Mesothelial cell of epicardium (in vitro differentiated cells): ENCODE results near the gene MYOM1. TPM values are rescaled to one million over a fixed set of nuclear protein-coding genes. Genes with fewer than 3 reads are reported as not detected.

Experiments used
- DNase-seq, 2 experiments: peaks; one replicate each; pipeline ENCODE4 v3.0.0; 2021; ENCODE audit warnings: low spot score in 2 of 2; ENCODE audit not compliant: unreplicated experiment in 2 of 2
- H3K27ac Mint-ChIP-seq: 2 replicates; pipeline ENCODE4 v1.8.0; 2021; ENCODE audit warnings: mixed read lengths
- H3K27me3 Mint-ChIP-seq: 2 replicates; pipeline ENCODE4 v1.8.0; 2021; ENCODE audit warnings: low read depth, mixed read lengths
- H3K36me3 Mint-ChIP-seq: 2 replicates; pipeline ENCODE4 v1.8.0; 2021; ENCODE audit warnings: mixed read lengths
- H3K4me1 Mint-ChIP-seq: 2 replicates; pipeline ENCODE4 v1.8.0; 2021; ENCODE audit warnings: mixed read lengths
- H3K4me3 Mint-ChIP-seq: 2 replicates; pipeline ENCODE4 v1.8.0; 2021; ENCODE audit warnings: mild to moderate bottlenecking, moderate library complexity, mixed read lengths
- H3K9me3 Mint-ChIP-seq: 2 replicates; pipeline ENCODE4 v1.8.0; 2021; ENCODE audit warnings: mixed read lengths
- CTCF ChIP-seq: fragments of 200-600 bp; sonication (generic); IDR thresholded peaks from one replicate; pipeline ENCODE4 v1.5.0; 2021; ENCODE audit warnings: antibody characterized with exemption; ENCODE audit not compliant: unreplicated experiment
- total RNA-seq: library from RNA; stranded (reverse); gene quantifications from 3 replicates; pipeline ENCODE4 v1.2.1, GENCODE V29; 2021

The MYOM1 gene
- total RNA-seq, 1 donor from 2014 or later = 2.8 TPM

- Mint-ChIP-seq H3K36me3 (peaks cover 10% of the 10 kb centered on the region), H3K9me3 (peaks cover 18% of the 10 kb centered on the region), H3K27me3 (no peaks in the 10 kb centered on the region), H3K27ac (peak overlapping the region; percentile 68), H3K4me1 (peaks cover 13% of the 10 kb centered on the region), H3K4me3 (no peak overlapping the region)
- no peak for TF ChIP-seq CTCF
- no peak for DNase-seq
Observed at GRCh38 chr18:3055816-3056215, 164.0 kb downstream of the MYOM1 start.

- H3K4me3 Mint-ChIP-seq = no peak overlapping the region
- peak overlapping the region; percentile 54 for H3K27ac Mint-ChIP-seq
- DNase-seq = no peak
- no peak for TF ChIP-seq CTCF
- peaks cover 10% of the 10 kb centered on the region for H3K36me3 Mint-ChIP-seq
- no peaks in the 10 kb centered on the region for H3K27me3 Mint-ChIP-seq
- peaks cover 18% of the 10 kb centered on the region for H3K9me3 Mint-ChIP-seq
- H3K4me1 Mint-ChIP-seq = peaks cover 13% of the 10 kb centered on the region
Observed at GRCh38 chr18:3055186-3055728, 164.5 kb downstream of the MYOM1 start.

GRCh38 chr18:3054780-3055179, 165.0 kb downstream of the MYOM1 start:
- H3K4me1 Mint-ChIP-seq = peaks cover 13% of the 10 kb centered on the region
- no peaks in the 10 kb centered on the region for H3K27me3 Mint-ChIP-seq
- H3K27ac Mint-ChIP-seq = no peak overlapping the region
- DNase-seq = no peak
- H3K9me3 Mint-ChIP-seq = peaks cover 18% of the 10 kb centered on the region
- H3K4me3 Mint-ChIP-seq = no peak overlapping the region
- peaks cover 10% of the 10 kb centered on the region for H3K36me3 Mint-ChIP-seq
- no peak for TF ChIP-seq CTCF

- Mint-ChIP-seq H3K27ac (no peak overlapping the region), H3K27me3 (no peaks in the 10 kb centered on the region), H3K9me3 (peaks cover 18% of the 10 kb centered on the region), H3K36me3 (peaks cover 10% of the 10 kb centered on the region), H3K4me3 (no peak overlapping the region), H3K4me1 (peaks cover 13% of the 10 kb centered on the region)
- DNase-seq = no peak
- no peak for TF ChIP-seq CTCF
Observed at GRCh38 chr18:3054214-3054613, 165.6 kb downstream of the MYOM1 start.

- H3K27me3 Mint-ChIP-seq = peaks cover 1% of the 10 kb centered on the region
- TF ChIP-seq CTCF = no peak
- H3K27ac Mint-ChIP-seq = no peak overlapping the region
- no peak overlapping the region for H3K4me3 Mint-ChIP-seq
- H3K36me3 Mint-ChIP-seq = peaks cover 10% of the 10 kb centered on the region
- peaks cover 18% of the 10 kb centered on the region for H3K9me3 Mint-ChIP-seq
- no peak for DNase-seq
- peaks cover 15% of the 10 kb centered on the region for H3K4me1 Mint-ChIP-seq
Observed at GRCh38 chr18:3053081-3053480, 166.7 kb downstream of the MYOM1 start.

- Mint-ChIP-seq H3K9me3 (peaks cover 18% of the 10 kb centered on the region), H3K27ac (no peak overlapping the region)
Observed at GRCh38 chr18:3052411-3052758, 167.4 kb downstream of the MYOM1 start.

More at GRCh38 chr18:3052411-3052758, 167.4 kb downstream of the MYOM1 start:
- no peak for TF ChIP-seq CTCF
- H3K36me3 Mint-ChIP-seq = peaks cover 10% of the 10 kb centered on the region
- DNase-seq = no peak
- peaks cover 16% of the 10 kb centered on the region for H3K4me1 Mint-ChIP-seq
- no peak overlapping the region for H3K4me3 Mint-ChIP-seq
- peaks cover 3% of the 10 kb centered on the region for H3K27me3 Mint-ChIP-seq
